Measurements from ENCODE around the gene B9D1. TPM values are rescaled to one million over a fixed set of nuclear protein-coding genes. Genes with fewer than 3 reads are reported as not detected.

Gene B9D1, protein sequence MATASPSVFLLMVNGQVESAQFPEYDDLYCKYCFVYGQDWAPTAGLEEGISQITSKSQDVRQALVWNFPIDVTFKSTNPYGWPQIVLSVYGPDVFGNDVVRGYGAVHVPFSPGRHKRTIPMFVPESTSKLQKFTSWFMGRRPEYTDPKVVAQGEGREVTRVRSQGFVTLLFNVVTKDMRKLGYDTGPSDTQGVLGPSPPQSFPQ
- 4.3 and 5.6 TPM in 2 replicates for total RNA-seq

DNA sequence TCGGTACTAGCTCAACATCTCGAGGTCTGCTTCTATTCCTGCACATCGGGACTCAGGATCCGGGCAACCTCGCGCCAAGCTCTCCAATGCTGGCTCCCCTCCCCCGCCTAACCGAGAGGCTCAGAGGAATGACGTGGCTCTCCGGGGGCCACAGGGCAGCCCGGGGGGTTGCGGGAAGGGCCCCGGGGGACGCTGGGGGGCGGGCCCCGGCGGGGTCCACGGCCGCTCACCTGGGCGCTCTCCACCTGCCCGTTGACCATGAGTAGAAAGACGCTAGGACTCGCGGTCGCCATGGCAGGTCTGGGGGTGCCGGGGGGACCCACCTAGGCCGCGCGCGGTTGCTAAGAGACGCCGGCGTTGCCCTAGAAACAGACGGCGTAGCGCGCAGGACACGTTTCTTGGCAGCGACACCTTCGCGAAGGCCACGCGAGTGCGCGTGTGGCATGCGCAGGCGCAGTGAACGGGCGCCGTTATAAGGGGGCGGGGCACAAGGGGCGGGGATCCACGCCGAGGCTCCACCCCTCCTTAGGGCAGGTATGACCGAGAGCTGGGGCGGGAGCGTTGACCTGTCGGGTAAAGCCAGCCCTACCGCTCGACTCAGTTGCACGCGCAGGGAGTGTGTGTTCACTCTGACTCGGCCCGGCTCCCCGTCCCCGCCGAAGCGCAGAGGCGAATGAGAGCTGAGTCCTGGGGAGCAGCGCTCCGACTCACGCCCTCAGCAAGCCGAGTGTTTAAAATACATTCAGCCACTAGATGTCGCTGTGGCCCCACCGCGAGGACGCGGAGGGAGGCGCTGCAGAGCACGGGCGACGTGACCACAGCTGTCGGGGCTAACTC, at the start of gene B9D1:
Gene B9D1, minus strand, starts transcription at position 447 of the 837 bp plus-strand sequence. Its CDS starts 154 bp downstream, at position 293.
- no peaks in the 10 kb centered on the region for H3K9me3 Mint-ChIP-seq
- H3K36me3 Mint-ChIP-seq (ENCODE audit: low read depth): no peaks in the 10 kb centered on the region
- peaks cover 16% of the 10 kb centered on the region for H3K27me3 Mint-ChIP-seq (ENCODE audit: insufficient read depth)
- peak; percentile 85 for DNase-seq (ENCODE audit: low spot score)
- intact Hi-C loops (cut with micrococcal nuclease): loop anchor here (1.0 to 5.0 kb wide), 5 partner anchors 15 to 404 kb away; partner anchors contain the start of gene ALDH3A2
- H3K27ac Mint-ChIP-seq: peak within 1 kb of the TSS; percentile 67
- H3K4me1 Mint-ChIP-seq (ENCODE audit: low read depth): peaks cover 7% of the 10 kb centered on the region
- H3K4me3 Mint-ChIP-seq: peak within 1 kb of the TSS; percentile 87

DNA sequence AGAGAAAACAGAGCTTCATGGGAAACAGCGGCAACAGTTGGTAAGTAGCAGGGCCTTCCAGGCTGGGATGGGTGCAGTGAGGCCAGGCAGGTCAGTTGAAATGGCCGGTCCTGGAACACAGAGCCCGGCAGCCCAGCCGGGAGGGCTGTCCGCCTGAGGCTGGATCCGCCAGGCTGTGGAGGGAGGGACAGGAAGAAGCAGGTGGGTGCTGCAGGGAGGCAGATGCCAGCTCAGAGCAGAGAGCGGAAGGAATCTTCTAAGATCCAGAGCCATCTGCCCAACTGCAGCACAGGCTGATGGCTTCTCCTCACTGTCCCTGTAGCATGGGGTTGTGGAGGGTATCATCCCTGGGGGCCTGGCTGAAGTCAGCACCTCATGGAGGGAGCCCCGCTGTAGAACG, 49.1 kb upstream of the B9D1 start:
- Mint-ChIP-seq H3K4me3 (no peak overlapping the region), H3K36me3 (ENCODE audit: low read depth) (no peaks in the 10 kb centered on the region), H3K4me1 (ENCODE audit: low read depth) (no peaks in the 10 kb centered on the region), H3K27me3 (ENCODE audit: insufficient read depth) (peaks cover 5% of the 10 kb centered on the region), H3K27ac (no peak overlapping the region), H3K9me3 (no peaks in the 10 kb centered on the region)
- DNase-seq (ENCODE audit: low spot score): no peak
- intact Hi-C loops (cut with micrococcal nuclease): no loop called here

DNA sequence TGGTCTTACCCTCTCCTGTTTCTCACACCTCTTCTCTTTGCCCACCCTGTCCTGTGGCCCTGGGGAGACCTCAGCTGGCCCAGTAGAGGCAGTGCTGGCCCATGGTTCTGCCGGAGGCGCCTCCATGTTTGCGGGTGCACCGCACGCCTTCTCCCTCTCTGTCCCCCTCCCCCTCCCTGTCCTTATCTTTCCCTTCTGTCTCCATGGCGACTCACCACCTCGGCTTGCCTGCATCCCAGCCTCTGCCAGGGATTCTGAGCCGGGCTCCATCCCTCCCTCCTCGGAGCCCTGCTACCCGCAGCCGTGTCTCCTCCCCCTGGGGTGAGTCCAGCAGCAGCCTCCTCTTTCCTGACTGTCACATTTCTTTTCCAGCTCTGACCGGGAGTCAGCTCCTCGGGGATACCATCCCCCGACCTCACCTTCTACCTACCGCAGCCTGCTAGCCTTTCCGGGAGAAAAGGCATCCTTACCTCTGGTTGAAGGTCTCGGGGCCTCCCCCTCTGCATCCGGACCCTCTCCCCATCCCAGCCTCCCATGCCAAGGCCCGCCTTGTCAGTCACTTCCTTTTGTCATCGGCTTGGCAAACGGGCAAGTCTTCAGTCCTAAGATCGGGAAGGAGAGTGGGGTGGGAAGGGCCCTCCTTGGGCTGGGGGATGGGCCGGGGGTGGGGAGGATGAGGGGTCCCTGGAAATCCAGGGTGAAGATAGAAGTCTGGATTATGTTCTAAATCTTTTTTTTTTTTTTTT, 48.5 kb upstream of the B9D1 start, which contains the start of gene RNF112:
Gene RNF112, plus strand, starts transcription at position 358 of the 746 bp plus-strand sequence. Its CDS starts 177 bp downstream, at position 535.
- Mint-ChIP-seq H3K9me3 (no peaks in the 10 kb centered on the region), H3K27ac (no peak within 1 kb of the TSS)
- intact Hi-C loops (cut with micrococcal nuclease): no loop called here

DNA sequence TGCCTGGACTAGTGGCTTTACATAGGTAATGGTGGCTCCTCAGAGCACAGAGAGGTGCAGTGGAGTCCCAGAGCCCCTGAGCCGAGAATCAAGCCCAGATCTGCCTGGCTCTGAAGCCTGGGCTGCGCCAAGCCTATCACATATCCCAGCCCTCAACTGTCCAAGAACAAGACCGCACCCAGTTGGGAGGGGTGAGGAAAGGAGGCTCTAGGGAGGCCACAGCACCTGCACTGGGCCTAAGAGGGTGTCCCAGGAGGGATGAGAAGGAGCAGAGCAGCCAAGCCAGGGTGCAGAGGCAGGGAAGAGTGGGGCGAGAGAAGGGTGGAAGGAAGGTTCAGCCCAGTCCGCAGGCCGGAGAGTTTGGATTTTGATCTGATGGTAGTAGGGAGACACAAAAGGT, 47.6 kb upstream of the B9D1 start:
- Mint-ChIP-seq H3K36me3 (ENCODE audit: low read depth) (no peaks in the 10 kb centered on the region), H3K27ac (no peak overlapping the region), H3K4me1 (ENCODE audit: low read depth) (no peaks in the 10 kb centered on the region), H3K4me3 (no peak overlapping the region), H3K27me3 (ENCODE audit: insufficient read depth) (peaks cover 5% of the 10 kb centered on the region), H3K9me3 (no peaks in the 10 kb centered on the region)
- DNase-seq (ENCODE audit: low spot score): no peak
- intact Hi-C loops (cut with micrococcal nuclease): no loop called here

More for the DNA sequence above, 48.5 kb upstream of the B9D1 start, which contains the start of gene RNF112:
- no peak for DNase-seq (ENCODE audit: low spot score)
- Mint-ChIP-seq H3K4me1 (ENCODE audit: low read depth) (no peaks in the 10 kb centered on the region), H3K4me3 (no peak within 1 kb of the TSS), H3K27me3 (ENCODE audit: insufficient read depth) (peaks cover 5% of the 10 kb centered on the region), H3K36me3 (ENCODE audit: low read depth) (no peaks in the 10 kb centered on the region)

DNA sequence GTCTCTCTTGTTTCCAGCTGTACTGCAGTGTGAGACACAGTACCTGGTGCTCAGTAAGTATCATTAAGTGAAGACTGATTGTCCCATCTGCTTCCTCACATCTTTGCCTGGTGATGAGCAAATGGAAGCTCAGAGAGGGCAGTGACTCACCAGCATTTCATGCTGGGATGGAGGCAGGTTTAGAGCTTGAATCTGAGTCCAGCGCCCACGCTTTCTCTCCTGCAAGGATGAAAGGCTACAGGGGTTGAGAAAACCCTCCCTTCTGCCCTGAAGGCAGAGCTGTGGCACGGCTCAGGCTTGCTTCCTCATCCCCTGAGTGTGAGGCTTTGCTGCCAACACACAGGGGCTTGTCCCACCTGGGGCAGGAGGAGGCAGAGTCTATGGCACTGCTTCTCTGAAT, 47.0 kb upstream of the B9D1 start:
- Mint-ChIP-seq H3K36me3 (ENCODE audit: low read depth) (no peaks in the 10 kb centered on the region), H3K4me3 (no peak overlapping the region), H3K27ac (no peak overlapping the region), H3K27me3 (ENCODE audit: insufficient read depth) (peaks cover 5% of the 10 kb centered on the region), H3K9me3 (no peaks in the 10 kb centered on the region), H3K4me1 (ENCODE audit: low read depth) (no peaks in the 10 kb centered on the region)
- no peak for DNase-seq (ENCODE audit: low spot score)
- intact Hi-C loops (cut with micrococcal nuclease): no loop called here

GRCh38 chr17:19409066-19409465, 46.5 kb upstream of the B9D1 start:
- H3K9me3 Mint-ChIP-seq: no peaks in the 10 kb centered on the region
- no peaks in the 10 kb centered on the region for H3K36me3 Mint-ChIP-seq (ENCODE audit: low read depth)
- no peak for DNase-seq (ENCODE audit: low spot score)
- intact Hi-C loops (cut with micrococcal nuclease): no loop called here
- H3K4me1 Mint-ChIP-seq (ENCODE audit: low read depth): no peaks in the 10 kb centered on the region
- H3K4me3 Mint-ChIP-seq: no peak overlapping the region
- H3K27ac Mint-ChIP-seq: no peak overlapping the region
- H3K27me3 Mint-ChIP-seq (ENCODE audit: insufficient read depth): peaks cover 8% of the 10 kb centered on the region

GRCh38 chr17:19408346-19408710, 45.8 kb upstream of the B9D1 start:
- no peak overlapping the region for H3K27ac Mint-ChIP-seq
- no peak for DNase-seq (ENCODE audit: low spot score)
- intact Hi-C loops (cut with micrococcal nuclease): no loop called here
- no peaks in the 10 kb centered on the region for H3K9me3 Mint-ChIP-seq
- no peaks in the 10 kb centered on the region for H3K36me3 Mint-ChIP-seq (ENCODE audit: low read depth)
- peaks cover 10% of the 10 kb centered on the region for H3K27me3 Mint-ChIP-seq (ENCODE audit: insufficient read depth)
- no peak overlapping the region for H3K4me3 Mint-ChIP-seq
- H3K4me1 Mint-ChIP-seq (ENCODE audit: low read depth): no peaks in the 10 kb centered on the region

DNA sequence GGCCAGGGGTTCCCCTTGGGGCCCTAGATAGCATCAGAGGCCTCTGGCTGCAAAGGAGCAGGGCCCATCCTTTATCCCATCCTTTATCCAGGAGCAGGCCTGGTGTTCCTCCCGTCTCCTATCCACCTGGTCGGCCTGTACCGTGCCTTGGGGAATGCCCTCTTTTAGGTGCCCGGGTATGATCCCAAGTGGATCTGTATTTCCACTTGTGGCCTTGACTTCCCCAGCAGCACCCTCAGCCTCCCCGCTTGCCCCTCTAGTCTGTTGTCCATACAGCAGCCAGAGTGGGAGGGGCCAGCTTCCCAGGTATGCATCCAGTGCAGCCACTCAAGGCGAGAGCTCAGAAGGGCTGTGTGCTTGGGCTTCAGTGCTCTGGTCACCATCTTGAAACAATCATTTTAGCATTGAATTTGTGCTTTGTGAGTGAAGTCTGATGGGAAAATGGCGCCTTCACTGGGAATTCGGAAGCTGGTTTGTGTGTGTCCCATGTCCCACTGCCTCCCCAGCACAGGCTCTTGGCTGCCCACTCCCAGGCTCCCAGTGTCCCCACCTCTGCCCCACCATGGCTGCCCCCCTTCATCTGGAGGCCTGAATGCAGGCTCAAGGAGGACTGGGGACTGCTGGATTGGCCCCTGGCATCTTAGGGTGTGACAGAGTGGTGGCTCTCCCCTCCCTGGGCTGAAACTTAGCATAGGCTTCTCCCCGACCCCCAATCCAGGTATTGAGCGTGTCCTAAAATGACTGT, 45.2 kb upstream of the B9D1 start:
- no peaks in the 10 kb centered on the region for H3K9me3 Mint-ChIP-seq
- intact Hi-C loops (cut with micrococcal nuclease): no loop called here
- no peak for DNase-seq (ENCODE audit: low spot score)
- H3K4me3 Mint-ChIP-seq: no peak overlapping the region
- peaks cover 10% of the 10 kb centered on the region for H3K27me3 Mint-ChIP-seq (ENCODE audit: insufficient read depth)
- H3K27ac Mint-ChIP-seq: no peak overlapping the region
- H3K36me3 Mint-ChIP-seq (ENCODE audit: low read depth): no peaks in the 10 kb centered on the region
- H3K4me1 Mint-ChIP-seq (ENCODE audit: low read depth): no peaks in the 10 kb centered on the region

DNA sequence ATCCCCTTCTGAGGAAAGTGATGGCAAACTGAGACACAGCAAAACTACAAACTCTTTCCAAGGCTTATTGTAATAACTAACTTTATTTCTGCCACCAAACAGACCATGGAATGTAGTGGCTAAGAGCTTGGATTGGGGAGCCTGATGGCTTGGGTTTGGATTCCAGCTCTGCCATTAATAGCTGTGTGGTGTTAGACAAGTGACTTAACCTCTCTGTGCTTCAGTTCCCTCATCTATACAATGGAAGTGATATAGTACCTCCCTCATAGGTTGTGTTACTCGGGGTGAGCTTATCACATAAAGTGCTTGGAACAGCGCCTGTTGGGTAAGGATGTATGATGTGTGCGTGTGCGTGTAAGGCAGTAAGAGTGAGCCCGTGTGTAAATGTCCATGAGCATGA, 42.6 kb upstream of the B9D1 start:
- H3K27me3 Mint-ChIP-seq (ENCODE audit: insufficient read depth): peaks cover 7% of the 10 kb centered on the region
- no peaks in the 10 kb centered on the region for H3K9me3 Mint-ChIP-seq
- no peak overlapping the region for H3K4me3 Mint-ChIP-seq
- no peaks in the 10 kb centered on the region for H3K36me3 Mint-ChIP-seq (ENCODE audit: low read depth)
- DNase-seq (ENCODE audit: low spot score): no peak
- H3K27ac Mint-ChIP-seq: no peak overlapping the region
- intact Hi-C loops (cut with micrococcal nuclease): no loop called here
- H3K4me1 Mint-ChIP-seq (ENCODE audit: low read depth): no peaks in the 10 kb centered on the region

DNA sequence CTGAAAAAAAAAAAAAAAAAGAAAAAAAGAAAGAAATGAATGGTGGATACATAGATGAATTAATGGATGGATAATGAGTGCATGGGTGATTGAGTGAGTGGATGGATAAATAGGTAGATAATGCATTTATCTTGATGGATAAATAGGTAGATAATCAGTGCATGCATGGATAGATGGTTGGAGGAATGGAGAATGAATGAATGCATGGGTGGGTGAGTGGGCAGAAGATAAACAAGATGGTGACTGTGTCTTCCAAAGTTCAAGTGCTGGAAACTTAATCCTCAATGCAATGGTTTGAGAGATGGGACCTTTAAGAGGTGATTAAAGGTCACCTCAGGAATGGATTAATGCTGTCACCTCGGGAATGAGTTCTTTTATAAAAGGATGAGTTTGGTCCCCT, 41.7 kb upstream of the B9D1 start:
- H3K27me3 Mint-ChIP-seq (ENCODE audit: insufficient read depth): peaks cover 5% of the 10 kb centered on the region
- no peak for DNase-seq (ENCODE audit: low spot score)
- intact Hi-C loops (cut with micrococcal nuclease): no loop called here
- H3K27ac Mint-ChIP-seq: no peak overlapping the region
- H3K9me3 Mint-ChIP-seq: no peaks in the 10 kb centered on the region
- no peak overlapping the region for H3K4me3 Mint-ChIP-seq
- H3K36me3 Mint-ChIP-seq (ENCODE audit: low read depth): no peaks in the 10 kb centered on the region
- H3K4me1 Mint-ChIP-seq (ENCODE audit: low read depth): no peaks in the 10 kb centered on the region

DNA sequence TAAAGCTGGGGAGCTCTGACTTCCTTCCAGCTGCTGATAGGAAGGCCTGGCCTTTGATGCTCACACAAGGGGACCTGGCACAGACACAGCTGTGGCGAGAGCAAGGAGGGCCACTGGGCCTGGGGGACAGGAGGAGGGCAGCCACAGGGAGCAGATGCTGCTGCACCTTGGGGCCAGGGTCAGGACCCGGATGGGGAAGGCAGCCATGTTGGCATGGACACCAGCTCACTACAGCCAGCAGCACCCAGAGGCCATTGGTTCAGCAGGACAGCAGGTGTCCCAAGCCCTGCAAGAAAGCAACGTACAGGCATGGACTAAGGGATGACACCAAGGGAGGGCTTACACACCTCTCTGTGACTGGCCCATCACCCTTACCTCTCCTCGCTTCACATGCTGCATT, 40.5 kb upstream of the B9D1 start:
- H3K27ac Mint-ChIP-seq: no peak overlapping the region
- intact Hi-C loops (cut with micrococcal nuclease): no loop called here
- H3K27me3 Mint-ChIP-seq (ENCODE audit: insufficient read depth): peaks cover 5% of the 10 kb centered on the region
- H3K4me1 Mint-ChIP-seq (ENCODE audit: low read depth): no peaks in the 10 kb centered on the region
- no peaks in the 10 kb centered on the region for H3K9me3 Mint-ChIP-seq
- no peak for DNase-seq (ENCODE audit: low spot score)
- no peak overlapping the region for H3K4me3 Mint-ChIP-seq
- H3K36me3 Mint-ChIP-seq (ENCODE audit: low read depth): no peaks in the 10 kb centered on the region

DNA sequence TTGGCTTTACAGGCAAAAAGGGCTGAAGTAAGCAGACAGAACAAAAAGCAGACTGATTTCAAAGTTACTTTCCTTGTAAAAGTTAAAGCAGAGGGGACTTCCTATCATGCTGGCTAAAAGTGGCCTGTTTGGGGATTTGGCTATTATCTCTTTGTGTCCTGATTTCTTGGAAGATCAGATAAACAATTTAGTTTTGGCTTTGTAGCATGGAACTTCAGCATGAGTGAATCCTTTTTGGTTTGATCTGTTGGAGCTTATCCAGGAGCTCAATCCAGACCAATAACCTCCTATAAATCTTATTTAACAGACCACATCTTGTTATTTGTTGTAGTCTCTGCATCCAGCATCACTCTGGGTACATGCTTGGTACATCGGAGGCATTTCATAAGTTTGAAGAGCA, 39.6 kb upstream of the B9D1 start:
- DNase-seq (ENCODE audit: low spot score): no peak
- no peak overlapping the region for H3K4me3 Mint-ChIP-seq
- H3K36me3 Mint-ChIP-seq (ENCODE audit: low read depth): no peaks in the 10 kb centered on the region
- H3K27me3 Mint-ChIP-seq (ENCODE audit: insufficient read depth): peaks cover 5% of the 10 kb centered on the region
- intact Hi-C loops (cut with micrococcal nuclease): no loop called here
- H3K27ac Mint-ChIP-seq: no peak overlapping the region
- H3K9me3 Mint-ChIP-seq: no peaks in the 10 kb centered on the region
- H3K4me1 Mint-ChIP-seq (ENCODE audit: low read depth): no peaks in the 10 kb centered on the region
